IPS-20b (cell line): ENCODE data around the gene GPR107.

Experiments used
- H3K27ac ChIP-seq: one replicate; pipeline ENCODE4 v1.5.1; 2013; ENCODE audit warnings: low read length
- H3K27me3 ChIP-seq: 2 replicates; pipeline ENCODE4 v1.6.1; 2013; ENCODE audit warnings: mild to moderate bottlenecking, low read length, inconsistent platforms; ENCODE audit not compliant: insufficient read depth
- H3K36me3 ChIP-seq: 2 replicates; pipeline ENCODE4 v1.6.1; 2013; ENCODE audit warnings: low read depth, mild to moderate bottlenecking, inconsistent platforms, low read length, moderate library complexity; ENCODE audit not compliant: insufficient read depth
- H3K4me1 ChIP-seq: 2 replicates; pipeline ENCODE4 v1.6.1; 2013; ENCODE audit warnings: mild to moderate bottlenecking, control low read depth, inconsistent platforms, low read length, moderate library complexity; ENCODE audit not compliant: insufficient read depth
- H3K4me3 ChIP-seq: 2 replicates; pipeline ENCODE4 v1.5.1; 2013; ENCODE audit warnings: mild to moderate bottlenecking, low read length, inconsistent platforms
- H3K9ac ChIP-seq: 2 replicates; pipeline ENCODE4 v1.6.1; 2013; ENCODE audit warnings: low read depth, mild to moderate bottlenecking, inconsistent platforms, low read length, moderate library complexity
- H3K9me3 ChIP-seq: 2 replicates; pipeline ENCODE4 v1.6.1; 2013; ENCODE audit warnings: mild to moderate bottlenecking, low read depth, low read length, inconsistent platforms; ENCODE audit not compliant: insufficient read depth

The GPR107 gene

GRCh38 chr9:130128733-130129431 lies 75.2 kb downstream of the GPR107 start:
- Histone ChIP-seq H3K4me1 (no peaks in the 10 kb centered on the region), H3K36me3 (peaks cover 38% of the 10 kb centered on the region), H3K9me3 (no peaks in the 10 kb centered on the region), H3K9ac (no peak overlapping the region), H3K27ac (no peak overlapping the region), H3K27me3 (no peaks in the 10 kb centered on the region), H3K4me3 (no peak overlapping the region)

GRCh38 chr9:130129432-130130061 lies 75.8 kb downstream of the GPR107 start:
- peaks cover 38% of the 10 kb centered on the region for H3K36me3 ChIP-seq
- no peak overlapping the region for H3K9ac ChIP-seq
- no peaks in the 10 kb centered on the region for H3K27me3 ChIP-seq
- H3K4me1 ChIP-seq, result no peaks in the 10 kb centered on the region
- H3K4me3 ChIP-seq, result no peak overlapping the region
- no peak overlapping the region for H3K27ac ChIP-seq
- H3K9me3 ChIP-seq, result no peaks in the 10 kb centered on the region

- peaks cover 33% of the 10 kb centered on the region for H3K36me3 ChIP-seq
- no peaks in the 10 kb centered on the region for H3K9me3 ChIP-seq
- H3K27ac ChIP-seq, result no peak overlapping the region
- H3K4me1 ChIP-seq, result peaks cover 2% of the 10 kb centered on the region
- H3K4me3 ChIP-seq, result no peak overlapping the region
- no peak overlapping the region for H3K9ac ChIP-seq
- H3K27me3 ChIP-seq, result no peaks in the 10 kb centered on the region
Measured at GRCh38 chr9:130132746-130133145, 79.0 kb downstream of the GPR107 start.

GRCh38 chr9:130137081-130137640 lies 83.5 kb downstream of the GPR107 start:
- Histone ChIP-seq H3K27me3 (no peaks in the 10 kb centered on the region), H3K36me3 (peaks cover 7% of the 10 kb centered on the region; the same call in 1 of the 2 replicates), H3K27ac (peak overlapping the region; percentile 26), H3K4me3 (no peak overlapping the region), H3K9ac (no peak overlapping the region; the same call in 1 of the 2 replicates), H3K9me3 (no peaks in the 10 kb centered on the region), H3K4me1 (peaks cover 15% of the 10 kb centered on the region)

- Histone ChIP-seq H3K4me1 (peaks cover 15% of the 10 kb centered on the region), H3K27me3 (no peaks in the 10 kb centered on the region), H3K9ac (peak overlapping the region; percentile 56; the same call in 1 of the 2 replicates), H3K27ac (peak overlapping the region; percentile 26), H3K36me3 (peaks cover 7% of the 10 kb centered on the region; the same call in 1 of the 2 replicates), H3K9me3 (no peaks in the 10 kb centered on the region), H3K4me3 (peak overlapping the region; percentile 17; the same call in 1 of the 2 replicates)
Measured at GRCh38 chr9:130137641-130138081, 84.0 kb downstream of the GPR107 start.

GRCh38 chr9:130138171-130138653 lies 84.5 kb downstream of the GPR107 start:
- H3K4me3 ChIP-seq, result peak overlapping the region; percentile 17; the same call in 1 of the 2 replicates
- peak overlapping the region; percentile 26 for H3K27ac ChIP-seq
- H3K9me3 ChIP-seq, result no peaks in the 10 kb centered on the region
- peaks cover 15% of the 10 kb centered on the region for H3K4me1 ChIP-seq
- H3K27me3 ChIP-seq, result no peaks in the 10 kb centered on the region
- peak overlapping the region; percentile 56; the same call in 1 of the 2 replicates for H3K9ac ChIP-seq
- peaks cover 7% of the 10 kb centered on the region; the same call in 1 of the 2 replicates for H3K36me3 ChIP-seq

GRCh38 chr9:130138791-130139190 lies 85.1 kb downstream of the GPR107 start:
- Histone ChIP-seq H3K27ac (no peak overlapping the region), H3K9ac (no peak overlapping the region; the same call in 1 of the 2 replicates), H3K4me1 (peaks cover 20% of the 10 kb centered on the region), H3K36me3 (peaks cover 7% of the 10 kb centered on the region; the same call in 1 of the 2 replicates), H3K4me3 (no peak overlapping the region), H3K9me3 (no peaks in the 10 kb centered on the region), H3K27me3 (no peaks in the 10 kb centered on the region)

- H3K9me3 ChIP-seq, result no peaks in the 10 kb centered on the region
- H3K36me3 ChIP-seq, result peaks cover 7% of the 10 kb centered on the region; the same call in 1 of the 2 replicates
- H3K27ac ChIP-seq, result no peak overlapping the region
- H3K27me3 ChIP-seq, result no peaks in the 10 kb centered on the region
- H3K9ac ChIP-seq, result no peak overlapping the region
- H3K4me3 ChIP-seq, result no peak overlapping the region
- H3K4me1 ChIP-seq, result peaks cover 20% of the 10 kb centered on the region
Measured at GRCh38 chr9:130139251-130139650, 85.5 kb downstream of the GPR107 start.

GRCh38 chr9:130140706-130141105 lies 87.0 kb downstream of the GPR107 start:
- Histone ChIP-seq H3K27ac (no peak overlapping the region), H3K9me3 (no peaks in the 10 kb centered on the region), H3K36me3 (peaks cover 7% of the 10 kb centered on the region; the same call in 1 of the 2 replicates), H3K27me3 (no peaks in the 10 kb centered on the region), H3K4me3 (no peak overlapping the region), H3K4me1 (peaks cover 20% of the 10 kb centered on the region), H3K9ac (no peak overlapping the region)

- H3K27me3 ChIP-seq, result no peaks in the 10 kb centered on the region
Measured at GRCh38 chr9:130142056-130142455, 88.3 kb downstream of the GPR107 start.

GRCh38 chr9:130142641-130143040 lies 88.9 kb downstream of the GPR107 start:
- Histone ChIP-seq H3K4me3 (no peak overlapping the region), H3K27me3 (no peaks in the 10 kb centered on the region), H3K9ac (no peak overlapping the region), H3K27ac (no peak overlapping the region), H3K9me3 (no peaks in the 10 kb centered on the region), H3K4me1 (peaks cover 20% of the 10 kb centered on the region), H3K36me3 (no peaks in the 10 kb centered on the region)

More at GRCh38 chr9:130142056-130142455, 88.3 kb downstream of the GPR107 start:
- no peaks in the 10 kb centered on the region for H3K36me3 ChIP-seq
- no peak overlapping the region for H3K4me3 ChIP-seq
- H3K27ac ChIP-seq, result no peak overlapping the region
- no peak overlapping the region for H3K9ac ChIP-seq
- no peaks in the 10 kb centered on the region for H3K9me3 ChIP-seq
- H3K4me1 ChIP-seq, result peaks cover 20% of the 10 kb centered on the region
